Measurements from ENCODE around the gene FUOM. TPM values are rescaled to one million over a fixed set of nuclear protein-coding genes. Genes with fewer than 3 reads are reported as not detected.

Gene FUOM
- total and polyA plus RNA-seq, 2 of the 4 experiments (the other 2 are of a cell fraction) = 26.3 to 52.8 TPM

DNA sequence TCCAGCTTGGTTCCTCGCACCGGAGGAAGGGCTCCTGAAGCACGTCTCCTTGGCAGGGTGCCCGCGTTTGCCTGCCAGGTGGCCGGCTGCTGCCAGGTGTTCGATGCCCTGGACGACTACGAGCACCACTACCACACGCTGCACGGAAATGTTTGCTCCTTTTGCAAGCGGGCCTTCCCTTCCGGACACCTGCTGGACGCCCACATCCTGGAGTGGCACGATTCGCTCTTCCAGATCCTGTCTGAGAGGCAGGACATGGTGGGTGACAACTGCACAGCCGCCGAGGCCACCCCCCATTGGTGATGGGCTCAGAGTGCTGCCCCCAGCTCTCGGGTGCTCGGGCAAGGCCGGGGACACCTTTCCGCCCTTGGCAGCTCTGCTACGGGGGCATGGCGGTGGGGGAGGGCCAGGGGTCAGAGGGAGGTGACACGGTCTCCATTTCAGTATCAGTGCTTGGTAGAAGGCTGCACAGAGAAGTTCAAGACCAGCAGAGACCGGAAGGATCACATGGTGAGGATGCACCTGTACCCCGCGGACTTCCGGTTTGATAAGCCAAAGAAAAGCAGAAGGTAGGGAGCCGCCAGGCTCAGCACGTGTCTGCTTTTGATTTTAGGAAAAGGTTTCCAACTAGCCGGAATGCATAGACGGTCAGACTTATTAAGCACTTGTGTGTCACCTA, 48.0 kb downstream of the FUOM start:
- Histone ChIP-seq H3K27me3 (ENCODE audit: control insufficient read depth, insufficient read depth, low read length) (no peaks in the 10 kb centered on the region), H4K91ac (ENCODE audit: insufficient read depth, low read depth, low read length) (no peak overlapping the region), H3K27ac (ENCODE audit: insufficient read depth, low read length) (no peak overlapping the region), H3K79me1 (ENCODE audit: low read depth in 1 of 2, low read length in 2 of 2) (peaks cover 7 to 40% of the 10 kb centered on the region in 2 experiments), H3K18ac (ENCODE audit: low read depth, low read length) (no peak overlapping the region), H2BK20ac (ENCODE audit: low read depth, low read length) (no peak overlapping the region), H4K5ac (ENCODE audit: low read depth, low read length) (no peak overlapping the region), H3K4me3 (ENCODE audit: insufficient read depth, low read depth, low read length) (no peak overlapping the region), H3K56ac (ENCODE audit: extremely low read depth, insufficient read depth, low read length) (no peak overlapping the region), H3K23ac (ENCODE audit: low read depth, low read length) (no peak overlapping the region), H3K9me1 (ENCODE audit: insufficient read depth, low read length) (peaks cover 14% of the 10 kb centered on the region; the same call in 1 of the 2 replicates), H3K36me3 (ENCODE audit: control insufficient read depth, insufficient read depth, low read length) (peaks cover 14% of the 10 kb centered on the region; the same call in 1 of the 2 replicates), H3K9ac (ENCODE audit: low read depth, low read length) (no peak overlapping the region), H3K4ac (ENCODE audit: low read depth, low read length) (no peak overlapping the region), H3K14ac (replicated peaks; ENCODE audit: low read depth, low read length) (no peak overlapping the region), H4K20me1 (ENCODE audit: insufficient read depth, low read length) (peaks cover 30% of the 10 kb centered on the region), H2BK120ac (ENCODE audit: low read depth, low read length) (no peak overlapping the region), H4K8ac (ENCODE audit: low read depth in 2 of 2, low read length in 2 of 2) (no peak overlapping the region), H2AK9ac (replicated peaks; ENCODE audit: low read depth, low read length, poor library complexity) (no peak overlapping the region), H2BK15ac (ENCODE audit: low read depth, low read length) (no peak overlapping the region), H2BK5ac (ENCODE audit: low read depth, low read length, poor library complexity, severe bottlenecking) (no peak overlapping the region), H3K9me3 (ENCODE audit: control insufficient read depth, insufficient read depth, low read length) (no peaks in the 10 kb centered on the region), H3K4me2 (ENCODE audit: low read depth, low read length) (no peak overlapping the region), H2AFZ (replicated peaks; ENCODE audit: low read length, poor library complexity) (no peak overlapping the region), H2AK5ac (ENCODE audit: low read depth, low read length) (no peak overlapping the region), H3K4me1 (ENCODE audit: control insufficient read depth, insufficient read depth, low read length) (peaks cover 8% of the 10 kb centered on the region)
- dilution Hi-C loops (cut with HindIII; ENCODE audit: low sequenced_read_pairs, unreplicated experiment) = no loop called here
- intact Hi-C loops (cut with micrococcal nuclease) = loop anchor here (2.0 to 5.0 kb wide), 3 partner anchors 48 to 163 kb away; partner anchors contain the start of gene KNDC1
- no peak for DNase-seq
- in situ Hi-C loops (cut with MboI; ENCODE audit: low sequenced_read_pairs) = no loop called here
- WGBS, 2 experiments (ENCODE audit: extremely low coverage in 2 of 2, insufficient read length in 1 of 2) = 91% methylated on average over 26 of the region's 33 CpGs; no CpG with 5 or more reads in 1 of the 2 experiments
- no TSS peak for BruUV-seq (replicated peaks)
- ChIA-PET POLR2A (ENCODE audit: unreplicated experiment) (no interaction called here), CTCF (no interaction called here)
- TF ChIP-seq MAZ (IDR thresholded peaks at IDR 0.05; ENCODE audit: borderline replicate concordance, low read depth, low read length) = no peak
- TF ChIP-seq NFE2L2 (IDR thresholded peaks at IDR 0.05; ENCODE audit: low read depth, low read length) = no peak
- no peak for TF ChIP-seq FOS (IDR thresholded peaks at IDR 0.05; ENCODE audit: low read depth, low read length)
- no peak for TF ChIP-seq RCOR1 (IDR thresholded peaks at IDR 0.05; ENCODE audit: insufficient replicate concordance, low read length)
- no peak for TF ChIP-seq BHLHE40 (IDR thresholded peaks at IDR 0.05; ENCODE audit: low read depth, low read length)
- no peak for TF ChIP-seq MXI1 (IDR thresholded peaks at IDR 0.05; ENCODE audit: borderline replicate concordance, low read depth, low read length)
- TF ChIP-seq, protein P1, sequence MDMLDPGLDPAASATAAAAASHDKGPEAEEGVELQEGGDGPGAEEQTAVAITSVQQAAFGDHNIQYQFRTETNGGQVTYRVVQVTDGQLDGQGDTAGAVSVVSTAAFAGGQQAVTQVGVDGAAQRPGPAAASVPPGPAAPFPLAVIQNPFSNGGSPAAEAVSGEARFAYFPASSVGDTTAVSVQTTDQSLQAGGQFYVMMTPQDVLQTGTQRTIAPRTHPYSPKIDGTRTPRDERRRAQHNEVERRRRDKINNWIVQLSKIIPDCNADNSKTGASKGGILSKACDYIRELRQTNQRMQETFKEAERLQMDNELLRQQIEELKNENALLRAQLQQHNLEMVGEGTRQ (IDR thresholded peaks at IDR 0.05; ENCODE audit: low read depth, low read length) = no peak
- no peak for TF ChIP-seq CEBPB (IDR thresholded peaks at IDR 0.05; ENCODE audit: low read depth, low read length)
- no peak for TF ChIP-seq CHD1 (IDR thresholded peaks at IDR 0.05; ENCODE audit: low read depth, low read length)
- TF ChIP-seq, protein P2, sequence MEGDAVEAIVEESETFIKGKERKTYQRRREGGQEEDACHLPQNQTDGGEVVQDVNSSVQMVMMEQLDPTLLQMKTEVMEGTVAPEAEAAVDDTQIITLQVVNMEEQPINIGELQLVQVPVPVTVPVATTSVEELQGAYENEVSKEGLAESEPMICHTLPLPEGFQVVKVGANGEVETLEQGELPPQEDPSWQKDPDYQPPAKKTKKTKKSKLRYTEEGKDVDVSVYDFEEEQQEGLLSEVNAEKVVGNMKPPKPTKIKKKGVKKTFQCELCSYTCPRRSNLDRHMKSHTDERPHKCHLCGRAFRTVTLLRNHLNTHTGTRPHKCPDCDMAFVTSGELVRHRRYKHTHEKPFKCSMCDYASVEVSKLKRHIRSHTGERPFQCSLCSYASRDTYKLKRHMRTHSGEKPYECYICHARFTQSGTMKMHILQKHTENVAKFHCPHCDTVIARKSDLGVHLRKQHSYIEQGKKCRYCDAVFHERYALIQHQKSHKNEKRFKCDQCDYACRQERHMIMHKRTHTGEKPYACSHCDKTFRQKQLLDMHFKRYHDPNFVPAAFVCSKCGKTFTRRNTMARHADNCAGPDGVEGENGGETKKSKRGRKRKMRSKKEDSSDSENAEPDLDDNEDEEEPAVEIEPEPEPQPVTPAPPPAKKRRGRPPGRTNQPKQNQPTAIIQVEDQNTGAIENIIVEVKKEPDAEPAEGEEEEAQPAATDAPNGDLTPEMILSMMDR (conservative IDR thresholded peaks at IDR 0.05; ENCODE audit: low read depth, low read length) = no peak
- no peak for TF ChIP-seq RAD21 (IDR thresholded peaks at IDR 0.05; ENCODE audit: low read length)
- TF ChIP-seq MAFK (IDR thresholded peaks at IDR 0.05; ENCODE audit: low read depth, low read length) = no peak
- TF ChIP-seq, protein P3, sequence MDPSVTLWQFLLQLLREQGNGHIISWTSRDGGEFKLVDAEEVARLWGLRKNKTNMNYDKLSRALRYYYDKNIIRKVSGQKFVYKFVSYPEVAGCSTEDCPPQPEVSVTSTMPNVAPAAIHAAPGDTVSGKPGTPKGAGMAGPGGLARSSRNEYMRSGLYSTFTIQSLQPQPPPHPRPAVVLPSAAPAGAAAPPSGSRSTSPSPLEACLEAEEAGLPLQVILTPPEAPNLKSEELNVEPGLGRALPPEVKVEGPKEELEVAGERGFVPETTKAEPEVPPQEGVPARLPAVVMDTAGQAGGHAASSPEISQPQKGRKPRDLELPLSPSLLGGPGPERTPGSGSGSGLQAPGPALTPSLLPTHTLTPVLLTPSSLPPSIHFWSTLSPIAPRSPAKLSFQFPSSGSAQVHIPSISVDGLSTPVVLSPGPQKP (IDR thresholded peaks at IDR 0.05; ENCODE audit: borderline replicate concordance, low read depth, low read length) = no peak
- no peak for TF ChIP-seq SMC3 (IDR thresholded peaks at IDR 0.05; ENCODE audit: low read depth, low read length)
- no peak for TF ChIP-seq RFX5 (IDR thresholded peaks at IDR 0.05; ENCODE audit: low read depth, low read length)
- TF ChIP-seq POLR2A (IDR thresholded peaks at IDR 0.05; ENCODE audit: low read depth, low read length) = no peak
- ATAC-seq (ENCODE audit: low read depth) = no peak
